Measurements from ENCODE around the gene RMI2.

The RMI2 gene

DNA sequence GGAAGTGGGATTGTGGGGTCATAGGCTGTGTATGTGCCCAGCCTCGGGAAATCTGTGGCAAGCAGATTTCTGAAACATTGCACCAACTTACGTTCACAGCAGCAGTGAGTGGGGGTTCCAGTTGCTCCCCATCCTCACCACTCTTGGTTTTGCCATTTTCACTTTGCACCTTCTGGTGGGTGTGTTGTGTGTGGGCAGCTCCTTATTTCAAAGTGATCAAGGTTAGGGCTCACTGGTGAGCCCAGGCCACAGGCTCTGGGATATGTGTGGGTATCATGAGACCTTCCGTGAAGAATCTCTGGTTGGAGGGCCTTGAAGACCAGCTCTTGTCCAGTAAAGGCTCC is 34.7 kb upstream of the RMI2 start:
- no peak for DNase-seq (ENCODE audit: low read depth)

DNA sequence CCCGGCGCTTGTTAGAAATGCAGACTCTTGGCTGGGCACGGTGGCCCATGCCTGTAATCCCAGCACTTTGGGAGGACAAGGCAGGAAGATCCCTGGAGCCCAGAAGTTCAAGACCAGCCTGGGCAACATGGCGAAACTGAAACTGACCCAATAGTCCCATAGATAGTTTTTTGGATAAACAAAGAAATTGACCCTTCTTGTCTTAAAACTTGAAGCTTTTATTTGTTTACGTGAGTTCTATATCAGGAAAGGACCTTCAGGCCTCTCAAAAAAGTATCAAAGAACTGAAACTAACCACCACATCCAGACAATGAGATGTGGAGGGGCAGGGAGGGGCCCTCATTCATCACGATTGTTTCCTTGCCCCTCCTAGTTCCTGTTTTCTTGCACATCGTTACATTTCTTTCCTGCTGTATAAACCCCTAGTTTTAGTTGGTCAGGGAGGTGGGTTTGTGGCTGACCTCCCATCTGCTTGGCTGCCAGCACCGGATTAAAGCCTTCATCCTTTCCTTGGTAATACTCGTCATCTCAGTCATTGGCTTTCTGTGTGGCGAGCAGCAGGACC is 34.2 kb upstream of the RMI2 start:
- no peak for DNase-seq (ENCODE audit: low read depth)

- DNase-seq (ENCODE audit: low read depth) = no peak
These were observed 32.4 kb upstream of the RMI2 start for GRCh38 chr16:11312718-11313492.

GRCh38 chr16:11313493-11314308 is 31.6 kb upstream of the RMI2 start:
- DNase-seq (ENCODE audit: low read depth) = no peak

DNA sequence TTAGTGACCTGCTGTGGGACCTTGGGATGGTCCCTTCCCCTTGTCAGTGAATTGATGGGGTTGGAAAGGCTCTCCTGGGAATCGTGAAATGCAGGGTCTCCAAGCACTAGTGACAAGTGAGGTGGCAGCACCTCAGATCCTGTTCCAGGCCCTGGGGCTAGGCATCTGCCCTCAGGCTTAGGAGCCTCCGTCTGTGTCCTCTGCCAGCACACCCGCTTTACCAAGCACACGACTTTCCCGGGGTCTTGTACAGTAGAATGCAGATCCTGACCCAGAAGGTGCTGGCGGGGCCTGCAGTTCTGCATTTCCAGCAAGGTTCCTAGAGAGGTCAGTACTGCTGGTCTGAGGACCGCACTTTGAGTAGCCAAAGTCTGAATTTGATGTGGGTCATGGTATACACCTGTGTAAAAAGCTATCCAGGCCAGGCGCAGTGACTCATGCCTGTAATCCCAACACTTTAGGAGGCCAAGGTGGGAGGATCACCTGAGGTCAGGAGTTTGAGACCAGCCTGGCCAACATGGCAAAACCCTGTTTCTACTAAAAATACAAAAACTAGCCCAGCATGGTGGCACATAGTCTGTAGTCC is 30.9 kb upstream of the RMI2 start:
- no peak for DNase-seq (ENCODE audit: low read depth)

- DNase-seq (ENCODE audit: low read depth) = no peak
These were observed 29.7 kb upstream of the RMI2 start for GRCh38 chr16:11315510-11315909.

GRCh38 chr16:11316331-11317015 is 28.8 kb upstream of the RMI2 start:
- DNase-seq (ENCODE audit: low read depth) = no peak

- no peak for DNase-seq (ENCODE audit: low read depth)
These were observed 26.4 kb upstream of the RMI2 start for GRCh38 chr16:11318817-11319216.

DNA sequence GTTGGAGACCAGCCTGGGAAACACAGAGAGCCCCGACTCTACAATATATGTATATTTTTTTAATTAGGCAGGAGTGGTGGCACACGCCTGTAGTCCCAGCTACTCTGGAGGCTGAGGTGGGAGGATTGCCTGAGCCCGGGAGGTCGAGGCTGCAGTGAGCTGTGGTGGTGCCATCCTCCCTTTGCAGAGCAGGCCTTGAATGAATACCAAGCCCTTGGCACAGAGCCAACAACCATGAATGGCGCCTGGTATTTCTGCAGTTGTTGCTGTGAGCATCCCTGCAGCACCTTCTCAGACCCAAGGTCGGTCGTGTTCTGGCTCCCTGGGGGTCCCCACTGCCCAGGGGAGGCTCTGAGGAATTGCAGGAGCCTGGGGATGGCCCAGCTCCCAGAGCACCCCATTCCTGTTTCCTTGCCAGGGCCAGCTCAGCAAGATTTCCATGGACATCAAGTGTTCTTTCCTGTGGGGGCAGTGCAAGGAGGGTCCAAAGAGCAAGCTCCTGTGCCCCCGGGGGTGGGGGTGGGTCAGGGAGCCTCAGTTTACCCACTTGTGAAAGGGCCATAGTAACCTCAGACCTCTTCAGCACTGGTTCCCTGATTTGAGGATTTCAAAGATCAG is 25.6 kb upstream of the RMI2 start:
- no peak for DNase-seq (ENCODE audit: low read depth)

DNA sequence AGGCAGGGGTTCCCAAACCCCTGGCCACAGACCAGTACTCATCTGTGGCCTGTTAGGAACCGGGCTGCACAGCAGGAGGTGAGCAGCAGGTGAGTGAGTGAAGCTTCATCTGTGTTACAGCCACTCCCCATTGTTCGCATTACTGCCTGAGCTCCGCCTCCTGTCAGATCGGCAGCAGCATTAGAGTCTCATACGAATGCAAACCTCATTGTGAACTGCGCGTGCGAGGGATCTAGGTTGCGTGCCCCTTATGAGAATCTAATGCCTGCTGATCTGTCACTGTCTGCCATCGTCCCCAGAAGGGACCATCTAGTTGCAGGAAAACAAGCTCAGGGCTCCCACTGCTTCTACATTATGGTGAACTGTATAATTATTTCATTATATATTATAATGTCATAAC is 25.1 kb upstream of the RMI2 start:
- no peak for DNase-seq (ENCODE audit: low read depth)

DNA sequence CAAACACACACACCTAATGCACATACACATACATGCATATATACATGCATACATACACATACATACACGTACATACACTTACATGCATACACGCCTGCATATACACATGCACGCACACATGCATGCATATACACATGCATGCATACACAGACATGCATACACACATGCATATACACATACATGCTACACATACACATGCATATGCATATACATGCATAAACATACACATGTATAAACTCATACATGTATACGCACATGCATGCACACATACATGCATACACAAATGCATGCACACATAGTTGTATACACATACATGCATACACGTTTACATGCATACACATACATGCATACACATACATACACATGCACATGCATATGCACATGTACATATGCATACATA is 23.6 kb upstream of the RMI2 start:
- DNase-seq (ENCODE audit: low read depth) = no peak

DNA sequence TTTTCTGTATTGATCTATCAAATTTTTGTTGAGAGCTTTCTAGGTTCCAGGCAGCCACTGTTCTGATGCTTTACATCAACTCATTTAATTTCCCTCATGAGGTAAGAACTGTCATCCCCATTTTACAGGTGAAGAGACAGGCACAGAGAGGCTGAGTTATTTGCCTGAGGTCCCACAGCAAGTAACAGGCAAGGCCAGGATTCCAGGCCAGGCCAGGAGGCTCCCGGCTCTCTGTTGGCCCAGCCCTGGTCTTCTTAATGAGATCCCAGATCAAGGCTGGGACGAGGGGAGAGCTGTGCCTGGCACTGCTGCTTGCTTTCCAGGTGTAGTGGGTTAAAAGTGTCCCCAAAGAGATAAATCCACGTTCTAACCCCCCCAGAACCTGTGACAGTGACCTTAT is 22.4 kb upstream of the RMI2 start:
- no peak for DNase-seq (ENCODE audit: low read depth)

DNA sequence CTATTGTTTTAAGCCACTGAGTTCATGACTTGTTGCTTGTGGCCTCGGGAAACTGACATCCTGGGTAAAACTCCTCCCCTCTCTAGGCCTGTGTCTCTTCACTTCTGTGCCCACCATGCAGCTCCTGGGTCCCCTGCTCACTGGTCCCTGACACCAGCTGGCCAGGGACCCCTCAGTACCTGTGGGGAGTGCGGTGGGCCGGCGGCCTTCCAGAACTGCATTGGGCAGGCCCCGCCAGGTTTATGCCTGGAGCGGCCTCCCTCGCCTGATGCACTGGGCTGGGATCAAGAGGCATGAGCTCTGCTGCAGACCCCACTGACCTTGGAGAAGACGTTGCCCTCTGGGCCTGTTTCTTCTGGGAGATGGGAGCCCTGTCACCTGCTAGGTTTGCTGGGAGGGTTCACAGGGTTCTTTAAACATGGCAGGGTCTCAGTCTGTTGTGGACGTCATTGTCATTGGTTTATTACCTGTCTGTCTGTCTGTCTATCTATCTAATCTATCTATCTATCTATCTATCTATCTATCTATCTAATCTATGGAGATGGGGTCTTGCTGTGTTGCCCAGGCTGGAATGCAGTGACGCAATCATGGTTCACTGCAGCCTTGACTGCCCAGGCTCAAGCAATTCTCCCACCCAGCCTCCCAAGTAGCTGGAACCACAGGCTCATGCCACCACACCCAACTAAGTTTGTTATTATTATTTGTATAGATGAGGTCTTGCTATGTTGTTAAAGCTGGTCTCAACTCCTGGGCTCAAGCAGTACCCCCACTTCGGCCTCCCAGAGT is 21.5 kb upstream of the RMI2 start:
- no peak for DNase-seq (ENCODE audit: low read depth)

DNA sequence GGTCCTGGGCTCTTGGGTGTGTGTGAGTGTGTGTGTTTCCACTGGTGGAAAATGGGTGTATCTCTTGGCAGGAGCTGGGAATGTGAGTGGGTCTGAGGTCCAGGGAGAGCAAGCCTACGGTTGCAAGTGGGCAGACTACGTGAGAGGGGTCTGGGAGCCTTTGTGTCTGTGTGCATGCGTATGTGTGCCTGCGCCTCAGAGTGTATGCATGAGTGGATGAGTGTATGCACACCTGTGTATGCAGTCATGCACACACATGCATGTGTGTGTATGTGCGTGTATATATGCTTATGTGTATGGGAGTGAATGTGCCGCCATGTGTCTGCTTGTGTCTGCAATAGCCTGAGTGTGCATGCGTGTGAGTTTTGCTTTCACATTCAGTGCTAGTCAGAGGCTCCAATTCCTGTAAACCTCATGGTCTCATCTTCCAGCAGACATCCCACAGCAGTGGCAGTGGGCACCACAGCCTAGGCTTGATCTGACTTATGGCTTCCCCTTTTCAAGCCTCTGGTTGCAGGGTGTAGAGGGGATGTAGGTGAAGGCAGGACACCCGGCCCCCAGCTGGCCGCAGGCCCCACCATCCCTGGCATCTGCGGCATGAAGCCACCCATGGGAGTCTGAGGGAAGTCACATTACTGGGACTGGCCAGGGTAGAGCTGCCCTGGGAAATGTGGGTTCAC is 19.7 kb upstream of the RMI2 start:
- DNase-seq (ENCODE audit: low read depth) = no peak

DNA sequence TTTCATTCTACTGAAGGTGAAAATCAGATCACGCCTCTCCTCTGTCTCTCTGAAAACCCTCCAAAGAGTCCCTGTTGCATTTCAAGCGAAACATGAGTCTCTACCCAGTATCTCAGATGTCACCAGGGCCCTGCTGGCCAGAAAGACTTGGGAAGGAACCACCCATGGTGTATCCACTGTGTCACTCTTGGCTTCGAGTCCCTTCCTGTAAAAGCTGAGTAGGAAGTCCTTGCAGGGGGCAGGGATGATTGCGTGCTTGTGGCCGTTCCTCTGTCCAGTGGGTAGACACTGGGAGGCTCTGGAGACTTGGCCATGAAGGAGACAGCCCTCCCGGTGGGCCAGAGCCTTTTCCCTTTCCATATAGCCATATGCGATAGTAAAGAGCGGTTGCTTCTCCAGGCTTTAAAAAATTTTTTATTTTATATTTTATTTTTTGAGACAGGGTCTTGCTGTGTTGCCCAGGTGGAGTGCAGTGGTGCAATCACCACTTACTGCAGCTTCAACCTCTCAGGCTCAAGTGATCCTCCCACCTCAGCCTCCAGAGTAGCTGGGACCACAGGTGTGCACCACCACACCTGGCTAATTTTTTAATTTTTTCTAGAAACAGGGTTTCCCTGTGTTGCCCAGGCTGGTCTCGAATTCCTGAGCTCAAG is 19.0 kb upstream of the RMI2 start:
- DNase-seq (ENCODE audit: low read depth) = no peak

- no peak for DNase-seq (ENCODE audit: low read depth)
These were observed 18.5 kb upstream of the RMI2 start for GRCh38 chr16:11326737-11327276.

DNA sequence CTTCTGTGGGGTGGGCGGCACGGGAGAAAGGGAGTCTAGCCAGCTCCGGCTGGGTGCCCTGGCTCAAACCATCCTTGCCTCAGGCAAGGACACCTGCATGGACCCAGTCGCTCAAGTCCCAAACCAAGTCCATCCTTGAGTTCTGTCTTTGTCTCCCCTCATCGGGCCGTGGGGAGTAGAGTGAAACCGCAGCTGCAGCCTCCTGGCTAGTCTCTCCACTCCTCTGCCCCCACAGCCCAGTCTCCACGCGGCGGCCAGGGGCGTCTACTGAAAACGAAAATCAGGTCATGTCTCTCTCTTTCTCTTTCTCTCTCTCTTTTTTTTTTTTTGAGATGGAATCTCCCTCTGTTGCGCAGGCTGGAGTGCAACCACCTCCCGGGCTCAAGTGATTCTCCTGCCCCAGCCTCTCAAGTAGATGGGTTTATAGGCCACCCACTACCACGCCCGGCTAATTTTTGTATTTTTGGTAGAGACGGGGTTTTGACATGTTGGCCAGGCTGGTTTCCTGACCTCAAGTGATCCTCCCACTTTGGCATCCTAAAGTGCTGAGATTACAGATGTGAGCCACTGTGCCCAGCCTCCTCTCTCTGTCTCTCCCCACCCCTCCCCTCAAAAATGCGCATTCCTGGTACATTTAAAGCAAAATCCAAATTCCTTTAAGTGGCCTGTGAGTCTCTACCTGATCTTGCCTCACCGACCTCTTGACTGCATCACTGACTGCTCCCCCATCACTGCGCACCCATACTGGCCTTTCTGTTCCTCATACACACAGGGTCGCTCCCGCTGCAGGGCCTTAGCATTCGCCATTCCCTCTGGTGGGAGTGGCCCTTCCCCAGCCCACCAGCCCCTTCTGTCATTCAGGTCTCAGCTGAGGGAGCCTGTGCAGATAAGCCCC is 17.7 kb upstream of the RMI2 start:
- no peak for DNase-seq (ENCODE audit: low read depth)

- no peak for DNase-seq (ENCODE audit: low read depth)
These were observed 16.8 kb upstream of the RMI2 start for GRCh38 chr16:11328172-11329070.

Measured in stimulated activated CD8-positive, alpha-beta memory T cell treated with anti-CD3 and anti-CD28 coated beads, Interleukin-4, amount 100 ng/mL, for 24 hours (primary cell).